Stimulated activated naive CD4-positive, alpha-beta T cell treated with Interleukin-2 at 50 U/mL for 16 hours (primary cell): ENCODE measurements around the gene TNNI3.

Source experiments
- DNase-seq: peaks from one replicate; lab custom pipeline; 2025; lab: John Stamatoyannopoulos, UW

Gene TNNI3

GRCh38 chr19:55147545-55148251 lies 9.8 kb downstream of the TNNI3 start:
- DNase-seq: no peak

- DNase-seq: no peak
Measured at GRCh38 chr19:55146705-55147273, 10.7 kb downstream of the TNNI3 start.

GRCh38 chr19:55146078-55146704 lies 11.3 kb downstream of the TNNI3 start:
- no peak for DNase-seq

- DNase-seq: no peak
Measured at GRCh38 chr19:55145232-55145631, 12.3 kb downstream of the TNNI3 start.

GRCh38 chr19:55141696-55142095 lies 15.8 kb downstream of the TNNI3 start:
- no peak for DNase-seq

- DNase-seq: no peak
Measured at GRCh38 chr19:55137915-55138314, 19.6 kb downstream of the TNNI3 start.

GRCh38 chr19:55136399-55137102 lies 21.0 kb downstream of the TNNI3 start:
- DNase-seq: no peak

- DNase-seq: no peak
Measured at GRCh38 chr19:55134736-55135135, 22.8 kb downstream of the TNNI3 start.

- DNase-seq: no peak
Measured at GRCh38 chr19:55133639-55134444, 23.7 kb downstream of the TNNI3 start.

- DNase-seq: no peak
Measured at GRCh38 chr19:55132453-55133129, 24.9 kb downstream of the TNNI3 start.

- no peak for DNase-seq
Measured at GRCh38 chr19:55131421-55131820, 26.1 kb downstream of the TNNI3 start.

GRCh38 chr19:55119053-55119452 lies 38.5 kb downstream of the TNNI3 start:
- DNase-seq: peak; percentile 5

GRCh38 chr19:55118401-55118991 lies 39.0 kb downstream of the TNNI3 start:
- no peak for DNase-seq

- DNase-seq: peak; percentile 98
Measured at GRCh38 chr19:55117663-55118391, 39.7 kb downstream of the TNNI3 start.

- DNase-seq: peak; percentile 12
Measured at GRCh38 chr19:55116859-55117662, 40.5 kb downstream of the TNNI3 start, which contains the start of gene PPP1R12C. Gene PPP1R12C (minus strand): TSS chr19:55117637. CDS start chr19:55117543, 94 bp downstream.

GRCh38 chr19:55116232-55116858 lies 41.2 kb downstream of the TNNI3 start:
- peak; percentile 44 for DNase-seq

- DNase-seq: no peak
Measured at GRCh38 chr19:55115446-55116065, 42.0 kb downstream of the TNNI3 start.

GRCh38 chr19:55114566-55115145 lies 42.9 kb downstream of the TNNI3 start:
- no peak for DNase-seq
